Measurements from ENCODE around the gene MATN1.

- TF ChIP-seq CTCF (IDR thresholded peaks at IDR 0.05) (no peak), POLR2A (IDR thresholded peaks at IDR 0.05) (no peak)
Measured at GRCh38 chr1:30688920-30689794, 34.2 kb downstream of the MATN1 start.

Data from uterus (tissue), 2 donors.